ENCODE results near the gene HIPK2.

HIPK2 gene

GRCh38 chr7:139589474-139589873 lies 188.3 kb downstream of the HIPK2 start:
- no peak for ATAC-seq

GRCh38 chr7:139588632-139589031 lies 189.2 kb downstream of the HIPK2 start:
- no peak for ATAC-seq
- TF ChIP-seq POU6F1 (CRISPR knock-in tag; IDR thresholded peaks at IDR 0.05; ENCODE audit: borderline replicate concordance, low read depth): no peak
- no peak for TF ChIP-seq ARNTL (CRISPR knock-in tag; IDR thresholded peaks at IDR 0.05; ENCODE audit: borderline replicate concordance, low read depth)
- no peak for TF ChIP-seq PPARA (CRISPR knock-in tag; IDR thresholded peaks at IDR 0.05; ENCODE audit: borderline replicate concordance)
- TF ChIP-seq CREB5 (CRISPR knock-in tag; IDR thresholded peaks at IDR 0.05; ENCODE audit: low read depth): no peak
- no peak for TF ChIP-seq ZNF8 (CRISPR knock-in tag; IDR thresholded peaks at IDR 0.05)
- no peak for TF ChIP-seq ZFP3 (CRISPR knock-in tag; IDR thresholded peaks at IDR 0.05)
- no peak for TF ChIP-seq OSR1 (CRISPR knock-in tag; IDR thresholded peaks at IDR 0.05)
- no peak for TF ChIP-seq CSRNP3 (CRISPR knock-in tag; IDR thresholded peaks at IDR 0.05)
- TF ChIP-seq ZFP30 (CRISPR knock-in tag; IDR thresholded peaks at IDR 0.05): no peak
- no peak for TF ChIP-seq ZNF70 (CRISPR knock-in tag; IDR thresholded peaks at IDR 0.05)

More at GRCh38 chr7:139589474-139589873, 188.3 kb downstream of the HIPK2 start:
- TF ChIP-seq SNAI2 (CRISPR knock-in tag; IDR thresholded peaks at IDR 0.05) (no peak), ISL1 (CRISPR knock-in tag; IDR thresholded peaks at IDR 0.05) (no peak), ESRRG (CRISPR knock-in tag; IDR thresholded peaks at IDR 0.05) (no peak), ZNF8 (CRISPR knock-in tag; IDR thresholded peaks at IDR 0.05) (no peak), ZC3H10 (CRISPR knock-in tag; IDR thresholded peaks at IDR 0.05) (no peak), PPARA (CRISPR knock-in tag; IDR thresholded peaks at IDR 0.05; ENCODE audit: borderline replicate concordance) (no peak), PATZ1 (CRISPR knock-in tag; IDR thresholded peaks at IDR 0.05; ENCODE audit: borderline replicate concordance) (no peak), RARB (CRISPR knock-in tag; IDR thresholded peaks at IDR 0.05) (no peak), CSDC2 (CRISPR knock-in tag; IDR thresholded peaks at IDR 0.05) (no peak), OSR1 (CRISPR knock-in tag; IDR thresholded peaks at IDR 0.05) (no peak)

GRCh38 chr7:139587535-139587934 lies 190.3 kb downstream of the HIPK2 start:
- TF ChIP-seq ZNF8 (CRISPR knock-in tag; IDR thresholded peaks at IDR 0.05) (no peak), BACH2 (CRISPR knock-in tag; IDR thresholded peaks at IDR 0.05; ENCODE audit: borderline replicate concordance) (no peak), TSHZ2 (CRISPR knock-in tag; IDR thresholded peaks at IDR 0.05) (no peak), ZFP3 (CRISPR knock-in tag; IDR thresholded peaks at IDR 0.05) (no peak), TOX (CRISPR knock-in tag; IDR thresholded peaks at IDR 0.05; ENCODE audit: borderline replicate concordance) (no peak), PPARA (CRISPR knock-in tag; IDR thresholded peaks at IDR 0.05; ENCODE audit: borderline replicate concordance) (no peak), SNAI2 (CRISPR knock-in tag; IDR thresholded peaks at IDR 0.05) (no peak), RARB (CRISPR knock-in tag; IDR thresholded peaks at IDR 0.05) (no peak), ESRRG (CRISPR knock-in tag; IDR thresholded peaks at IDR 0.05) (no peak), ARNTL (CRISPR knock-in tag; IDR thresholded peaks at IDR 0.05; ENCODE audit: borderline replicate concordance, low read depth) (no peak)
- no peak for ATAC-seq
